HFF-Myc (cell line): ENCODE results near the gene EFCAB10.
"Not testable (repeated sequence)": the region's sequence is repeated elsewhere in the genome, so short reads cannot be mapped to it uniquely, and the experiment has no call there.

Source experiments
- DNase-seq: peaks from one replicate; pipeline ENCODE4 v3.0.0-alpha.2; 2011; ENCODE audit warnings: low read depth; ENCODE audit errors: extremely low read depth
- H3K4me3 ChIP-seq: replicated peaks from 2 replicates; pipeline ENCODE4 v1.5.1; 2011; ENCODE audit warnings: low read depth, mild to moderate bottlenecking, control low read depth, low read length
- TF ChIP-seq, protein P1 (sequence below): IDR thresholded peaks from 2 replicates; pipeline ENCODE4 v1.5.1; 2012; ENCODE audit warnings: mild to moderate bottlenecking, low read depth, low read length, control low read depth; ENCODE audit errors: missing control alignments

EFCAB10 gene

GRCh38 chr7:105532709-105533460, 48.4 kb downstream of the EFCAB10 start:
- DNase-seq = no peak
- H3K4me3 ChIP-seq = peak overlapping the region; percentile 94
- TF ChIP-seq, protein P1, sequence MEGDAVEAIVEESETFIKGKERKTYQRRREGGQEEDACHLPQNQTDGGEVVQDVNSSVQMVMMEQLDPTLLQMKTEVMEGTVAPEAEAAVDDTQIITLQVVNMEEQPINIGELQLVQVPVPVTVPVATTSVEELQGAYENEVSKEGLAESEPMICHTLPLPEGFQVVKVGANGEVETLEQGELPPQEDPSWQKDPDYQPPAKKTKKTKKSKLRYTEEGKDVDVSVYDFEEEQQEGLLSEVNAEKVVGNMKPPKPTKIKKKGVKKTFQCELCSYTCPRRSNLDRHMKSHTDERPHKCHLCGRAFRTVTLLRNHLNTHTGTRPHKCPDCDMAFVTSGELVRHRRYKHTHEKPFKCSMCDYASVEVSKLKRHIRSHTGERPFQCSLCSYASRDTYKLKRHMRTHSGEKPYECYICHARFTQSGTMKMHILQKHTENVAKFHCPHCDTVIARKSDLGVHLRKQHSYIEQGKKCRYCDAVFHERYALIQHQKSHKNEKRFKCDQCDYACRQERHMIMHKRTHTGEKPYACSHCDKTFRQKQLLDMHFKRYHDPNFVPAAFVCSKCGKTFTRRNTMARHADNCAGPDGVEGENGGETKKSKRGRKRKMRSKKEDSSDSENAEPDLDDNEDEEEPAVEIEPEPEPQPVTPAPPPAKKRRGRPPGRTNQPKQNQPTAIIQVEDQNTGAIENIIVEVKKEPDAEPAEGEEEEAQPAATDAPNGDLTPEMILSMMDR = no peak

GRCh38 chr7:105531792-105532671, 49.3 kb downstream of the EFCAB10 start, which contains the start of gene RINT1:
TSS of gene RINT1 (plus strand) at chr7:105532201. CDS start at chr7:105532316, 115 bp downstream.
- H3K4me3 ChIP-seq = peak within 1 kb of the TSS; percentile 94
- DNase-seq = peak; percentile 76
- TF ChIP-seq, protein P1 = peak; percentile 79

DNA sequence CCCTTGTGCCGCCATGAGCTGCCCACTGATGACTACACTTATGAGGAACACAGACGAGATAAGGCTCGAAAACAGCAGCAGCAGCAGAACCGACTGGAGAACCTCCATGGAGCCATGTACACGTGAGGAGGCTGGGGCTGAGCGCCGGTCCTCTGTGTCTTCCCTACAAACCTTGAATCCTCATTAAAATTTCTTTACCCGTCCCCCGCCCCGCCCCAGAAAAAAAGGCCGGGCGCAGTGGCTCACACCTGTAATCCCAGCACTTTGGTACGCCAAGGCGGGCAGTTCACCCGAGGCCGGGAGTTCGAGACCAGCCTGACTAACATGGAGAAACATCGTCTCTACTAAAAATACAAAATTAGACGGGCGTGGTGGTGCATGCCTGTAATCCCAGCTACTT, 50.7 kb downstream of the EFCAB10 start:
- no peak for DNase-seq
- TF ChIP-seq, protein P1 = no peak
- H3K4me3 ChIP-seq = no peak overlapping the region

GRCh38 chr7:105530126-105530525, 51.2 kb downstream of the EFCAB10 start:
- TF ChIP-seq, protein P1 = no peak
- no peak for DNase-seq
- no peak overlapping the region for H3K4me3 ChIP-seq

DNA sequence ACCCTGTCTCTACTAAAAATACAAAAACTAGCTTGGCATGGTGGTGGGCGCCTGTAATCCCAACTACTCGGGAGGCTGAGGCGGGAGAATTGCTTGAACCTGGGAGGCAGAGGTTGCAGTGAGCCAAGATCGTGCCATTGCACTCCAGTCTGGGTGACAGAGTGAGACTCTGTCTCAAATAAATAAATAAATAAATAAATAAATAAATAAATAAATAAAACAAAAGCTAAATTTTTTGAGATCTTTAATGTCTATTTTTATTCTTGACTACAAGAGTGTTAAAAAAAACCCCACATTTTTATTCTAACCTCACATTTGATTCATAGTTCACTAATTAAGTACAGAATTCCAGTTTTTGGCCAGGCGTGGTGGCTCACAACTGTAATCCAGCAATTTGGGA, 53.6 kb downstream of the EFCAB10 start:
- H3K4me3 ChIP-seq, DNase-seq: not testable (repeated sequence)

DNA sequence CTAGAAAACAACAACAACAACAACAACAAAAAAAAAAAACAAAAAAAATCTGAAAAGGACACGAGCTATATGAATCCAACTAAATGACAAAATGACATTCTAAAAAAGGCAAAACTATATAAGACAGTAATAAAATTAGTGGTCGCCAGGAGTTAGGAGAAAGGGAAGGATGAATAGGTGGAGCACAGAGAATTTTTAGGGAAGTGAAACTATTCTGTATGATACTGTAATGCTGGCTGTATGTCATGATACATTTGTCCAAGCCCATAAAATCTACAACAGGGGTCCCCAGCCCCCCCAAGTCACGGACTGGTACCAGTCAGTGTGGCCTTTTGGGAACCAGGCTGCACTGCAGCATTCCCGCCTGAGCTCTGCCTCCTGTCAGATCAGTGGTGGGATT, 56.5 kb downstream of the EFCAB10 start:
- no peak overlapping the region for H3K4me3 ChIP-seq
- DNase-seq = no peak
- TF ChIP-seq, protein P1 = no peak

- not testable (repeated sequence) for DNase-seq, H3K4me3 ChIP-seq
These were observed 56.9 kb downstream of the EFCAB10 start for GRCh38 chr7:105524423-105524822.
